Measurements from ENCODE around the gene VAV1. TPM values are rescaled to one million over a fixed set of nuclear protein-coding genes. Genes with fewer than 3 reads are reported as not detected.

VAV1 gene
- total and polyA plus RNA-seq, 2 of the 13 experiments (the other 11 are each of a cell fraction or from before 2014, with no cell fraction given), result not detected

- TF ChIP-seq ZNF124 (CRISPR knock-in tag; IDR thresholded peaks at IDR 0.05), result no peak
- peak; percentile 66 for TF ChIP-seq ZNF350 (CRISPR knock-in tag; IDR thresholded peaks at IDR 0.05; ENCODE audit: borderline replicate concordance, low read depth)
- TF ChIP-seq SAFB2 (CRISPR knock-in tag; IDR thresholded peaks at IDR 0.05; ENCODE audit: borderline replicate concordance, low read depth), result no peak
- TF ChIP-seq ZNF275 (CRISPR knock-in tag; IDR thresholded peaks at IDR 0.05; ENCODE audit: borderline replicate concordance), result no peak
- TF ChIP-seq ZSCAN29 (CRISPR knock-in tag; conservative IDR thresholded peaks at IDR 0.05), result 0 out of 2 replicates have a peak, but pooled peaks have one; percentile 26
- TF ChIP-seq ZNF597 (CRISPR knock-in tag; IDR thresholded peaks at IDR 0.05), result no peak
- TF ChIP-seq GABPA (IDR thresholded peaks at IDR 0.05; ENCODE audit: low read depth, low read length), result no peak
- TF ChIP-seq GABPA (CRISPR knock-in tag; IDR thresholded peaks at IDR 0.05; ENCODE audit: low read depth), result peak; percentile 65
- no peak for TF ChIP-seq NKX3-1 (CRISPR knock-in tag; IDR thresholded peaks at IDR 0.05)
- TF ChIP-seq ZNF281 (CRISPR knock-in tag; IDR thresholded peaks at IDR 0.05; ENCODE audit: borderline replicate concordance), result peak; percentile 84; the same call in 1 of the 2 replicates
- no peak for TF ChIP-seq ZNF235 (CRISPR knock-in tag; IDR thresholded peaks at IDR 0.05; ENCODE audit: borderline replicate concordance)
- no peak for TF ChIP-seq ZNF605 (CRISPR knock-in tag; IDR thresholded peaks at IDR 0.05)
- no peak for TF ChIP-seq ZNF101 (CRISPR knock-in tag; IDR thresholded peaks at IDR 0.05; ENCODE audit: borderline replicate concordance, low read depth)
- TF ChIP-seq ZNF263 (CRISPR knock-in tag; IDR thresholded peaks at IDR 0.05), result peak; percentile 80
- TF ChIP-seq ZMAT3 (CRISPR knock-in tag; conservative IDR thresholded peaks at IDR 0.05), result no peak
- no peak for TF ChIP-seq NFE2 (CRISPR knock-in tag; IDR thresholded peaks at IDR 0.05)
- no peak for TF ChIP-seq ETV6 (CRISPR knock-in tag; conservative IDR thresholded peaks at IDR 0.05)
- TF ChIP-seq ZNF670 (CRISPR knock-in tag; IDR thresholded peaks at IDR 0.05; ENCODE audit: borderline replicate concordance), result peak; percentile 74; the same call in 1 of the 2 replicates
- TF ChIP-seq KDM5B (CRISPR knock-in tag; IDR thresholded peaks at IDR 0.05; ENCODE audit: borderline replicate concordance), result no peak; the same call in 1 of the 2 replicates
- no peak for TF ChIP-seq ZBTB2 (CRISPR knock-in tag; IDR thresholded peaks at IDR 0.05; ENCODE audit: low read depth)
- TF ChIP-seq NFKB2 (CRISPR knock-in tag; IDR thresholded peaks at IDR 0.05; ENCODE audit: borderline replicate concordance), result 0 out of 2 replicates have a peak, but pooled peaks have one; percentile 12
- peak; percentile 35; the same call in 1 of the 2 replicates for TF ChIP-seq HDAC1 (CRISPR knock-in tag; IDR thresholded peaks at IDR 0.05)
- TF ChIP-seq PPARG (CRISPR knock-in tag; conservative IDR thresholded peaks at IDR 0.05), result peak; percentile 58
- TF ChIP-seq REPIN1 (CRISPR knock-in tag; IDR thresholded peaks at IDR 0.05; ENCODE audit: borderline replicate concordance, low read depth), result no peak
- TF ChIP-seq ZNF563 (CRISPR knock-in tag; IDR thresholded peaks at IDR 0.05), result peak; percentile 75; the same call in 1 of the 2 replicates
These were observed 42.2 kb upstream of the VAV1 start (continued) for GRCh38 chr19:6730153-6730804.
